ENCODE results near the gene SLC16A9.

Gene SLC16A9

GRCh38 chr10:59618666-59619065, 91.0 kb downstream of the SLC16A9 start:
- Histone ChIP-seq H3K27me3 (ENCODE audit: insufficient read depth, low read length) (no peaks in the 10 kb centered on the region), H3K36me3 (ENCODE audit: insufficient read depth, low read length) (no peaks in the 10 kb centered on the region), H3K9me2 (ENCODE audit: low read depth, low read length) (no peaks in the 10 kb centered on the region), H3K9ac (ENCODE audit: low read length) (no peak overlapping the region), H2AFZ (ENCODE audit: low read length) (no peak overlapping the region), H3F3A (ENCODE audit: insufficient read depth, low read length) (no peaks in the 10 kb centered on the region), H3K4me3 (ENCODE audit: low read depth, low read length, poor library complexity, severe bottlenecking) (no peak overlapping the region), H3K4me1 (ENCODE audit: insufficient read depth, low read length, severe bottlenecking) (no peaks in the 10 kb centered on the region), H3K4me2 (ENCODE audit: low read length) (no peak overlapping the region), H3K9me3 (ENCODE audit: low read length) (no peaks in the 10 kb centered on the region), H3K79me2 (ENCODE audit: insufficient read depth, low read length) (no peaks in the 10 kb centered on the region), H3K27ac (ENCODE audit: low read depth, low read length, poor library complexity, severe bottlenecking) (no peak overlapping the region), H4K20me1 (ENCODE audit: insufficient read depth, low read length) (no peaks in the 10 kb centered on the region)
- TF ChIP-seq CTCF (IDR thresholded peaks at IDR 0.05; ENCODE audit: low read length) (no peak), EZH2 (IDR thresholded peaks at IDR 0.05; ENCODE audit: borderline replicate concordance, low read length) (no peak)

- TF ChIP-seq CTCF (IDR thresholded peaks at IDR 0.05; ENCODE audit: low read length) (no peak), EZH2 (IDR thresholded peaks at IDR 0.05; ENCODE audit: borderline replicate concordance, low read length) (no peak)
- no peaks in the 10 kb centered on the region for H3K79me2 ChIP-seq (ENCODE audit: insufficient read depth, low read length)
- no peak overlapping the region for H3K27ac ChIP-seq (ENCODE audit: low read depth, low read length, poor library complexity, severe bottlenecking)
- no peaks in the 10 kb centered on the region for H3F3A ChIP-seq (ENCODE audit: insufficient read depth, low read length)
- H3K9ac ChIP-seq (ENCODE audit: low read length): no peak overlapping the region
- H3K9me2 ChIP-seq (ENCODE audit: low read depth, low read length): no peaks in the 10 kb centered on the region
- no peak overlapping the region for H2AFZ ChIP-seq (ENCODE audit: low read length)
- no peak overlapping the region for H3K4me3 ChIP-seq (ENCODE audit: low read depth, low read length, poor library complexity, severe bottlenecking)
- no peaks in the 10 kb centered on the region for H3K27me3 ChIP-seq (ENCODE audit: insufficient read depth, low read length)
- H3K36me3 ChIP-seq (ENCODE audit: insufficient read depth, low read length): no peaks in the 10 kb centered on the region
- H3K9me3 ChIP-seq (ENCODE audit: low read length): no peaks in the 10 kb centered on the region
- no peak overlapping the region for H3K4me2 ChIP-seq (ENCODE audit: low read length)
- H3K4me1 ChIP-seq (ENCODE audit: insufficient read depth, low read length, severe bottlenecking): no peaks in the 10 kb centered on the region
- no peaks in the 10 kb centered on the region for H4K20me1 ChIP-seq (ENCODE audit: insufficient read depth, low read length)
Observed at GRCh38 chr10:59617996-59618395, 91.7 kb downstream of the SLC16A9 start.

- Histone ChIP-seq H3K4me3 (ENCODE audit: low read depth, low read length, poor library complexity, severe bottlenecking) (no peak overlapping the region), H3K9me3 (ENCODE audit: low read length) (no peaks in the 10 kb centered on the region), H3K79me2 (ENCODE audit: insufficient read depth, low read length) (no peaks in the 10 kb centered on the region), H3K4me2 (ENCODE audit: low read length) (no peak overlapping the region), H3K9me2 (ENCODE audit: low read depth, low read length) (no peaks in the 10 kb centered on the region), H3K27me3 (ENCODE audit: insufficient read depth, low read length) (no peaks in the 10 kb centered on the region), H4K20me1 (ENCODE audit: insufficient read depth, low read length) (no peaks in the 10 kb centered on the region), H3K4me1 (ENCODE audit: insufficient read depth, low read length, severe bottlenecking) (no peaks in the 10 kb centered on the region), H3K9ac (ENCODE audit: low read length) (no peak overlapping the region), H3K36me3 (ENCODE audit: insufficient read depth, low read length) (no peaks in the 10 kb centered on the region), H3F3A (ENCODE audit: insufficient read depth, low read length) (no peaks in the 10 kb centered on the region), H3K27ac (ENCODE audit: low read depth, low read length, poor library complexity, severe bottlenecking) (no peak overlapping the region), H2AFZ (ENCODE audit: low read length) (no peak overlapping the region)
- no peak for TF ChIP-seq CTCF (IDR thresholded peaks at IDR 0.05; ENCODE audit: low read length)
- no peak for TF ChIP-seq EZH2 (IDR thresholded peaks at IDR 0.05; ENCODE audit: borderline replicate concordance, low read length)
Observed at GRCh38 chr10:59611048-59611447, 98.6 kb downstream of the SLC16A9 start.
